ENCODE results near the gene ABCA7.

ABCA7 gene

DNA sequence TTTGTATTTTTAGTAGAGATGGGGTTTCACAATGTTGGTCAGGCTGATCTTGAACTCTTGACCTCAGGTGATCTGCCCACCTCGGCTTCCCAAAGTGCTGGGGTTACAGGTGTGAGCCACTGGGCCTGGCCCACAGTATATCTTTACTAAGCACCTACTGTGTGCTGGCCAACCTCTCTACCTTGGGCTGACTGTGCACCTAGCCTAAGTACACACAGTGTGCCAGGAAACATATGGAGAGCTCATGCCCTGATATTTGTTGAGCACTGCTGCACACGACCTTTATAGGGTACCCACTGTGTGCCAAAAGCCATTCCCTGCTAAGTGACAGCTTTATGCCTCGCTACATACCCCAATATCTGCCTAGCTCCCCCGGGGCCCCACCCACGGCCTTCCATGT, 20.8 kb downstream of the ABCA7 start:
- no peak for DNase-seq

DNA sequence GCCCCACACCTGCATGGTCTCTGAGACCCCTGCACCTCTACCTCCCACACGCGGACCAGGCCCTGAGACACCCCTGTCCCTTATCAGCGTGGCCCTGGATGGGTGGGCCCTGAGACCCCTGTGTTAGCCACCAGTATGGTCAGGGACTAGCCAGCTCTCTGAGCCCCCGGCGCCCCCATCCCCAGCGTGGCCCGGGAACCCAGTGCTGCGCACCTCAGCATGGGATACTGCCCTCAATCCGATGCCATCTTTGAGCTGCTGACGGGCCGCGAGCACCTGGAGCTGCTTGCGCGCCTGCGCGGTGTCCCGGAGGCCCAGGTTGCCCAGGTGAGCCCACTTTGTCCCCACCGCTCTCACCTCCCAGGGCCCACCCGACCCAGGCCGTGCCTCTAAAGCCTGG, 22.1 kb downstream of the ABCA7 start:
- no peak for DNase-seq

DNA sequence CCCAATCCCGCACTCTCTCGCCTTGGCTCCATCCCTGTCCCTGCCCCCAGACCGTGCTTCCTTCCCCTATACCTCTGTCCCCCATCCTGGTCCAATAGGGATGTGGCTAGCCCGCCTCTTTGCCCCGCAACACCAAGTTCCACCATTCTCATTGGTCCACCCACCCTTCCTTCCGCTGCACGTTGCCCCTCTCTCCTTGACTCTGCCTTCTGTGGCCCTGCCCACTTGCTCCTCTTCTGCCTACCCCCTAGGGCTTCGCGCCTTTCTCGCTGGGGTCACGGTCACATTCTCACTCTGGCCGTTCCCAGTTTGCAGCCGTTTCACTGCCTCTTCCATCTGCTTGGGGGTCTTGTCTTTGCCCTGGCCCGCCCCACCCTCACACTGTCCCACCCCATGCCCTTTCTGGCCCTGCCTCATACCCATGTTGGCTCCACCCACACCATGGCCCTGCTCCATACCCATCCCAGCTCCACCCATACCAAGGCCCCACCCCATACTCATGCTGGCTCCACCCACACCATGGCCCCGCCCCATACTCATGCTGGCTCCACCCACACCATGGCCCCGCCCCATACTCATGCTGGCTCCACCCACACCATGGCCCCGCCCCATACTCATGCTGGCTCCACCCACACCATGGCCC, 22.6 kb downstream of the ABCA7 start:
- no peak for DNase-seq

DNA sequence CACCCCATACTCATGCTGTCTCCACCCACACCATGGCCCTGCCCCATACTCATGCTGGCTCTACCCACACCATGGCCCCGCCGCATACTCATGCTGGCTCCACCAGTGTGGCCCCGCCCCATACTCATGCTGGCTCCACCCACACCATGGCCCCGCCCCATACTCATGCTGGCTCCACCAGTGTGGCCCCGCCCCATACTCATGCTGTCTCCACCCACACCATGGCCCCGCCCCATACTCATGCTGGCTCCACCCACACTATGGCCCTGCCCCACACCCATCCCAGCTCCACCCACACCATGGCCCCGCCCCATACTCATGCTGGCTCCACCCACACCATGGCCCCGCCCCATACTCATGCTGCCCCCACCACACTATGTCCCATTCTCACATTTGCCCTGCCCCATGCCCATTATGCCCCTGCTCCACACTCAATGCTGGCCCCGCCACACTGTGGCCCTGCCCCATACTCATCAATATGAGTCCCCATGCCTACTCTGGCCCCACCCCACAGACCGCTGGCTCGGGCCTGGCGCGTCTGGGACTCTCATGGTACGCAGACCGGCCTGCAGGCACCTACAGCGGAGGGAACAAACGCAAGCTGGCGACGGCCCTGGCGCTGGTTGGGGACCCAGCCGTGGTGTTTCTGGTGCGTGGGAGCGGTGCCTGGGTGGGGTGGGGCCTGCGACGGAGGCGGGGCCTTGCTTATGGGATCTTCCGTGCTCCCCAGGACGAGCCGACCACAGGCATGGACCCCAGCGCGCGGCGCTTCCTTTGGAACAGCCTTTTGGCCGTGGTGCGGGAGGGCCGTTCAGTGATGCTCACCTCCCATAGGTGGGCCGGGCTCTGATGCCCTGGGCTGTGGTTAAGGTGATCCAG, 23.4 kb downstream of the ABCA7 start:
- DNase-seq = no peak

GRCh38 chr19:1063909-1064660, 24.2 kb downstream of the ABCA7 start:
- DNase-seq = no peak

- no peak for DNase-seq
Observed at GRCh38 chr19:1064661-1065605, 25.0 kb downstream of the ABCA7 start.

DNA sequence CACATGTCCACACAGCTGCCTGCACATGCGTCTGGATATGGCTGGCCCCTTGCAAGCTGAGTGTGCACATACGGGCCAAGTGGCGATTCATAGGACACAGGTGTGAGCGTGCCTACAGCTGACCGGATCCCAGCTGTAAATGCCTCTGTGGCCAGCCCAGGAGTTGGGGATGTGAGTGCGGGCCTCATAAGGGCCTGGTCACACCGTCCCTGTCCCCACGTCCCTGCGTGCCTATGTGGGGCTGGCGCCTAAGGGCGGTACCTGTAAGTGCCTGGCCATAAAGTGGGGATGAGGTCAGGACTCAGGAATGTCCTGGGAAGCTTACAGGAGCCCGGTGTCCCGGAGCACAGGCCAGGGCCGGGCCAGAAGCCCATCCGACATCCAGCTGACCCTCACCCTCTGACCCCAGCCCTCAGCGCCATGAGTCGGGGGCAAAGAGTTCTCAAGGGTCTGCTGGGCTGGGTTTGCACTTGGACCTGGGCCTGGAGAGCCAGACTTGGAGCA, 25.8 kb downstream of the ABCA7 start:
- DNase-seq = no peak

DNA sequence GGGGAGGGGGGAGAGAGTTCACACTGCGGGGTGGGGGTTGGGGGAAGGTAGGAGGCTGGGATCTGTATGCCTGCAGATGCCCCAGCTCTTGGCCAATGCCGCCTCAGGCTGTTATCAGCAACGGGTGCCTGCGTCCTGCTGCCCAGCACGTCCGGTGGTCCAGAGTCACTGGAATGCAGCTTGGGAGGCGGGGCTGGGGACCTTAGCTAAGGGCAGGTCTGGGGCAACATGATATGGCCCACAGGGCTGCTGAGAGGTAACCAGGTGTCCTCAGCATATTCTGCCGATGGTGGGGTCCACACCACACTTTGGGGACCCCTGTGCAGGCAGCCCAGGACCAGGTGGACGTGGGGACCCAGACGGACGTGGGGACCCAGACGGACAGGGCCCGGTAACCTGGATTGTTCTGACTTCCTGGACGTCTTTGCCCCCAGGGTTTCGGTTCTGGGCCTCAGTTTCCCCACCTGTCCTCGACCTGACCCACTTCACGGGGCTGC, 26.4 kb downstream of the ABCA7 start:
- DNase-seq = no peak

- no peak for DNase-seq
Observed at GRCh38 chr19:1066748-1067340, 26.9 kb downstream of the ABCA7 start, which contains the start of gene ARHGAP45. Gene ARHGAP45 (plus strand): TSS chr19:1067167. CDS start chr19:1067406, 239 bp downstream.

DNA sequence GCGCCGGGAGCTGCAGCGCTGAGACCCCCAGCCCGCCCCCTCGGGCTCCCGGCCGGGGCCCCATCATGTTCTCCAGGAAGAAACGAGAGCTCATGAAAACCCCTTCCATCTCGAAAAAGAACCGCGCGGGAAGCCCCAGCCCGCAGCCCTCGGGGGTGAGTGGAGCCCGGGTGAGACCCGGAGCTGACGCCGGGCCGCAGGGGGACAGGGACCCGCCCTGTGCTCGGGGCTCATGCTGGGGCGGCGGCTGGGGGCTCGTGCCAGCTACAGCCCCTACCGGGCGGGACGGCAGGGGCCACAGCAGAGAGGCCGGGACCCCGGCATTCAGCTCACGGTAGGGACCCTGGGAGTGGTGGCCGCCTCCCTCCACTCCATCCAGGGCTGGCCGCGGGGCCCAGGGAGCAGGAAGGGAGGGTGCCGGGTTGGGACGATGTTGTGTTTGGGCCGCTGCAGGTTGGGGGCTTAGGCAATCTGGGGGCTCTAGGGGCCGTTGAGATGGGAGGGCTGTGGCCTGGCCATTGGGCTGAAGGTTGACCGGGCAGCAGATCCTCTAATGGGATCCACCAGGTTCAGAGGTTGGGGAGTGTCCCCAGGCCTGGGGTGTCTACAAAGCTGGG, 27.5 kb downstream of the ABCA7 start:
- DNase-seq = no peak

DNA sequence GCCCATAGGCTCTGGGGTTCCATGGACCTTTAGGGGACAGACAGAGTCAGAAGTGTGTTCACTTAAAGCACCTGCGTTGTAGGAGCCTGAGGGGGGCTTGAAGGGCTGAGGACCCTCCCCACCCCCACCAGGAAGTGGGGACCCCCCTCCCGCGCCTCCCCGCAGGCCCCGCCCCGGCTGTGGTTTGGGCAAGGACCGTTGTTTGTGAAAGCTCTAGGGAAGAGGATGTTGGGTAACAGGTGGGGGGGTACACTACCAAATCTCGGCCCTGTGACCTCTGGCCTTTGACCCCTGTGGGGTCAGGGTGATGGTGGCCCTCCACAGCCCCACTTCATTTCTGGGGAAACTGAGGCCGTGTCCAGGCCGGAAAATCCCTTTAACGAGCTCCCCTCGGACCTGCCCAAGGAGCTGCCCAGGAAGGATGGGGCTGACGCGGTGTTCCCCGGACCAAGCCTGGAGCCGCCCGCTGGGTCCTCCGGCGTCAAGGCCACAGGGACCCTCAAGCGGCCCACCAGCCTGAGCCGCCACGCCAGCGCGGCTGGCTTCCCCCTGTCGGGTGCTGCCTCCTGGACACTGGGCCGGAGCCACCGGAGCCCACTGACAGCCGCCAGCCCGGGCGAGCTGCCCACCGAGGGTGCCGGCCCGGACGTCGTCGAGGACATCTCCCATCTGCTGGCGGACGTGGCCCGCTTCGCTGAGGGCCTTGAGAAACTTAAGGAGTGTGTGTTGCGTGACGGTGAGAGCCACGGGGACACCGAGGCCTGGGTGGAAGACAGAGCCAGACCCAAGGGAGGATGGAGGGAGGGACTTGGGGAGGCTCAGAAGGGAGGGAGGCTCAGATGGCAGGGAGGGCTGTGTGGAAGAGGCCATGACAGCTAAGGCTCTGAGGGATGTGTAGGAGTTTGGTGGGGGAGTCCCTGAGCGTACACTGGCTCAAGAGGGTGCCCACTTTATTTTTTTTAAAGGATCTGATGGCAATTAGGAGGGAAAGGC, 28.4 kb downstream of the ABCA7 start:
- no peak for DNase-seq

- DNase-seq = no peak
Observed at GRCh38 chr19:1069009-1069779, 29.3 kb downstream of the ABCA7 start.

GRCh38 chr19:1070576-1070930, 30.6 kb downstream of the ABCA7 start:
- DNase-seq = no peak

- DNase-seq = no peak
Observed at GRCh38 chr19:1070931-1071791, 31.3 kb downstream of the ABCA7 start.

DNA sequence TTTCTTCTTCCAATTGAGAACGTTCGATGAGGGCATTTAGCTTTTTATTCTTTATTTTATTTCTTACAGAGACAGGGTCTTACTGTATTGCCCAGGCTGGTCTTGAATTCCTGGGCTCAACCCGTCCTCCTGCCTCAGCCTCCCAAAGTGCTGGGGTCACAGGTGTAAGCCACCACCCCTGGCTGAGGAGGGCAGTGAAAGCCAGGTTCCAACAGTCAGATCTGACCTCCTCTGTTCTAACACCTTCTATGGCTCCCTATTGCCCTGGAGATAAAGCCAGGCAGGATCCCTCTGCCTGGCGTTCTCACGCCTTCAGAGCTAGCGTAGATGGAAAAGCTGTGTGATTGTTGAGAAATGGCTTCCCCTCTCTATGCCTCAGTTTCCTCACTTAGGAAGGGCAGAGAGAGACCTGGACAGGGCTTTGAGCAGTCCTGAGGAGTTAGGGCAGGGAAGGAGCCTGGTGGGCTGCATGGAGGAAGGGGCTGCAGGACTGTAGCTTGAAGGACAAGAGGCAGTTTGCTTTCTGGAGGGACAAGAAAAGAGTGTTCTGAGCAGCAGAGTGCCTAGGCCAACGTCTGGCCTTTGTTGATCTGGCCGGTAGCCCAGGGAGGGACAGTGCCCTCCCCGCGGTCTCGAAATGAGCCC, 32.6 kb downstream of the ABCA7 start:
- DNase-seq = no peak

DNA sequence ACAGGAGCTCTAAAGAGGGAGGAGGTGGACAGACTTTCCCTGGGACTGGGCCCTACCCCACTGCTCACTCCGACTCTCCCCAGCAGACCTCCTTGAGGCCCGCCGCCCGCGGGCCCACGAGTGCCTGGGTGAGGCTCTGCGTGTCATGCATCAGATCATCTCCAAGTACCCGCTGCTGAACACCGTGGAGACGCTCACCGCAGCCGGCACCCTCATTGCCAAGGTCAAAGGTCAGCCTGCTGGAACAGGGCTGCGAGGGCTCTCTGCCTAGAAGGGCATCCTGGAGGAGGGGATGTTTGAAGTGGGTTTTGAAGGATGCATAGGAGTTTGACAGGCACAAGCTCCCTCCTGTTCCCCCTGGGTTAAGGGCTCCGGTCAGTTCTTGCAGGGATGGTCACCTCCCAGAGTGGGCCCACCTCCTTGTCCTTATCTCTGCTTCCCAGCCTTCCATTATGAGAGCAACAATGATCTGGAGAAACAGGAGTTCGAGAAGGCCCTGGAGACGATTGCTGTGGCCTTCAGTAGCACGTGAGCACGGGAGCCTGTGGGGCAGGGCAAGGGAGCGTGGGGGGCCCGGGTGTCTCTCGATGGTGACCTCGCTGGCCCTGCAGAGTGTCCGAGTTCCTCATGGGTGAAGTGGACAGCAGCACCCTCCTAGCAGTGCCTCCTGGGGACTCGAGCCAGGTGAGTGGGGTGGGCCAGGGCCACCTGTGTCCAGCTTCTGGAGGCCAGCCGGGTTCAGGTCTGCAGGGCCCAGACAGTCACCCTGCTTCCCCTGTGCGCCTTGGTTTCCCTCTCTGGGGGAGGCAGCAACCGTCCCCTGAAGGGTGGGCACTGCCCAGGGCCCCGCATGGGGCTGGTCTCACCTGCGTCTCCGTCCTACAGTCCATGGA, 33.4 kb downstream of the ABCA7 start:
- no peak for DNase-seq
